OCI-LY7 (cell line): Measurements from ENCODE around the gene JAML. TPM values are rescaled to one million over a fixed set of nuclear protein-coding genes. Genes with fewer than 3 reads are reported as not detected.

ENCODE experiments used
- BruUV-seq: library from RNA; stranded (reverse); fragments of 400-500 nt; replicated peaks from 2 replicates; lab custom pipeline; 2021; lab: Mats Ljungman, UMichigan
- CTCF ChIA-PET: fragments of 300-600 bp; sonication (Branson Sonifier 250); formaldehyde crosslinking; loops from one replicate; lab custom pipeline; 2022; ENCODE audit warnings: antibody characterized with exemption; ENCODE audit not compliant: unreplicated experiment; lab: Charles Lee
- POLR2A ChIA-PET: fragments of 300-600 bp; sonication (Branson Sonifier 250); formaldehyde crosslinking; loops from one replicate; lab custom pipeline; 2022; ENCODE audit warnings: antibody characterized with exemption; lab: Charles Lee
- DNase-seq: peaks from one replicate; pipeline ENCODE4 v3.0.0-alpha.2; 2015; ENCODE audit warnings: low spot score
- H2AFZ ChIP-seq: fragments of 200-600 bp; sonication (generic), shearing (Covaris generic); 2 replicates; pipeline ENCODE4 v1.6.1; 2014; ENCODE audit warnings: mild to moderate bottlenecking, antibody characterized with exemption, low read length, moderate library complexity
- H3K27ac ChIP-seq: fragments of 200-600 bp; sonication (generic); 2 replicates; pipeline ENCODE4 v1.5.1; 2014; ENCODE audit warnings: mixed run types, low read depth, mild to moderate bottlenecking, moderate library complexity, low read length, inconsistent platforms; ENCODE audit not compliant: poor library complexity, severe bottlenecking
- H3K36me3 ChIP-seq: fragments of 200-600 bp; sonication (generic); 2 replicates; pipeline ENCODE4 v1.6.1; 2014; ENCODE audit warnings: mild to moderate bottlenecking, antibody characterized with exemption, low read length, moderate library complexity, mixed read lengths; ENCODE audit not compliant: insufficient read depth
- H3K4me1 ChIP-seq: fragments of 200-600 bp; sonication (generic); 2 replicates; pipeline ENCODE4 v1.5.1; 2014; ENCODE audit warnings: mild to moderate bottlenecking, low read length; ENCODE audit not compliant: insufficient read depth, poor library complexity, severe bottlenecking
- H3K4me2 ChIP-seq: fragments of 200-600 bp; sonication (generic); 2 replicates; pipeline ENCODE4 v1.6.1; 2014; ENCODE audit warnings: mild to moderate bottlenecking, low read length
- H3K4me3 ChIP-seq: fragments of 200-600 bp; sonication (generic); 2 replicates; pipeline ENCODE4 v1.5.1; 2014; ENCODE audit warnings: mild to moderate bottlenecking, low read depth, low read length; ENCODE audit not compliant: poor library complexity, severe bottlenecking
- H3K79me2 ChIP-seq: fragments of 200-600 bp; sonication (generic); 2 replicates; pipeline ENCODE4 v1.6.1; 2016; ENCODE audit warnings: low read depth, mild to moderate bottlenecking, low read length, moderate library complexity, mixed read lengths; ENCODE audit not compliant: insufficient read depth
- H3K9me2 ChIP-seq: fragments of 200-600 bp; sonication (generic); 2 replicates; pipeline ENCODE4 v1.6.1; 2016; ENCODE audit warnings: mild to moderate bottlenecking, low read length, mixed read lengths; ENCODE audit not compliant: insufficient read depth
- H3K9me3 ChIP-seq: fragments of 200-600 bp; sonication (generic); 2 replicates; pipeline ENCODE4 v1.6.1; 2014; ENCODE audit warnings: mild to moderate bottlenecking, mixed run types, low read length, mixed read lengths
- H4K20me1 ChIP-seq: fragments of 200-600 bp; sonication (generic); 2 replicates; pipeline ENCODE4 v1.6.1; 2014; ENCODE audit warnings: mild to moderate bottlenecking, antibody characterized with exemption, low read length, moderate library complexity, mixed read lengths; ENCODE audit not compliant: insufficient read depth
- CTCF ChIP-seq: fragments of 200-600 bp; sonication (generic); conservative IDR thresholded peaks from 2 replicates; pipeline ENCODE4 v1.5.1; 2014; ENCODE audit warnings: mild to moderate bottlenecking, antibody characterized with exemption, low read length, moderate library complexity, mixed read lengths
- EZH2phosphoT487 ChIP-seq: fragments of 200-600 bp; sonication (generic); IDR thresholded peaks from 2 replicates; pipeline ENCODE4 v1.6.1; 2018; ENCODE audit warnings: low read depth, borderline replicate concordance, mild to moderate bottlenecking, mixed run types, antibody characterized with exemption, low read length, moderate library complexity, mixed read lengths
- intact Hi-C: fragments of 100-400 bp; cut with micrococcal nuclease; formaldehyde crosslinking; loops from one replicate; pipeline ENCODE4 v1.10.0; 2022; ENCODE audit not compliant: unreplicated experiment
- total RNA-seq, 2 experiments: library from RNA; depleted of rRNA in 1 of 2; stranded (reverse); fragments of >200 nt in 1 of 2; shearing (Covaris generic) in 1 of 2; gene quantifications; 2 replicates each; pipeline ENCODE4 v1.2.3, GENCODE V29; 2014 to 2022

JAML gene
- total RNA-seq, 2 experiments from 2014 or later: 0.63 to 0.73 TPM

- no peak for TF ChIP-seq EZH2phosphoT487
- no peak for TF ChIP-seq CTCF
- no peaks in the 10 kb centered on the region for H3K36me3 ChIP-seq
- POLR2A ChIA-PET: interaction anchor here (0.6 to 0.9 kb wide), 3 partner anchors 12 to 110 kb away, joined by 3 read pairs; no protein-coding TSS in a partner anchor
- no peaks in the 10 kb centered on the region for H3K9me2 ChIP-seq
- H3K79me2 ChIP-seq: no peaks in the 10 kb centered on the region
- intact Hi-C loops: no loop called here
- no peak for DNase-seq
- no peaks in the 10 kb centered on the region for H4K20me1 ChIP-seq
- no peaks in the 10 kb centered on the region for H3K9me3 ChIP-seq
- H3K4me1 ChIP-seq: no peaks in the 10 kb centered on the region
- no peak overlapping the region for H3K27ac ChIP-seq
- H3K4me2 ChIP-seq: no peak overlapping the region
- CTCF ChIA-PET: no interaction called here
- no TSS peak for BruUV-seq
- H2AFZ ChIP-seq: no peak overlapping the region
- no peak overlapping the region for H3K4me3 ChIP-seq
Measured at GRCh38 chr11:118167906-118168305, 56.9 kb downstream of the JAML start.

GRCh38 chr11:118167253-118167652, 57.6 kb downstream of the JAML start:
- no TSS peak for BruUV-seq
- no peak overlapping the region for H3K4me2 ChIP-seq
- no peaks in the 10 kb centered on the region for H4K20me1 ChIP-seq
- DNase-seq: no peak
- no peak overlapping the region for H3K27ac ChIP-seq
- intact Hi-C loops: no loop called here
- H3K9me3 ChIP-seq: no peaks in the 10 kb centered on the region
- H3K9me2 ChIP-seq: no peaks in the 10 kb centered on the region
- H3K4me3 ChIP-seq: no peak overlapping the region
- TF ChIP-seq EZH2phosphoT487: no peak
- TF ChIP-seq CTCF: no peak
- no peak overlapping the region for H2AFZ ChIP-seq
- H3K79me2 ChIP-seq: no peaks in the 10 kb centered on the region
- CTCF ChIA-PET: no interaction called here
- H3K36me3 ChIP-seq: no peaks in the 10 kb centered on the region
- POLR2A ChIA-PET: interaction anchor here (0.6 to 0.9 kb wide), 3 partner anchors 13 to 110 kb away, joined by 3 read pairs; no protein-coding TSS in a partner anchor
- no peaks in the 10 kb centered on the region for H3K4me1 ChIP-seq

- TF ChIP-seq CTCF (no peak), EZH2phosphoT487 (no peak)
- H3K9me3 ChIP-seq: no peaks in the 10 kb centered on the region
- DNase-seq: no peak
- H3K9me2 ChIP-seq: no peaks in the 10 kb centered on the region
- no peak overlapping the region for H3K4me2 ChIP-seq
- no peak overlapping the region for H3K27ac ChIP-seq
- POLR2A ChIA-PET: no interaction called here
- no peaks in the 10 kb centered on the region for H3K79me2 ChIP-seq
- no peak overlapping the region for H3K4me3 ChIP-seq
- no peaks in the 10 kb centered on the region for H3K36me3 ChIP-seq
- CTCF ChIA-PET: no interaction called here
- no peak overlapping the region for H2AFZ ChIP-seq
- H3K4me1 ChIP-seq: no peaks in the 10 kb centered on the region
- intact Hi-C loops: no loop called here
- no peaks in the 10 kb centered on the region for H4K20me1 ChIP-seq
- no TSS peak for BruUV-seq
Measured at GRCh38 chr11:118166641-118167040, 58.2 kb downstream of the JAML start.
